ENCODE data around the gene SLC25A29. TPM values are rescaled to one million over a fixed set of nuclear protein-coding genes. Genes with fewer than 3 reads are reported as not detected.

The SLC25A29 gene
- total and polyA plus RNA-seq, 2 of the 4 experiments (the other 2 are of a cell fraction): 6.5 to 37.7 TPM

- H2AK9ac ChIP-seq (replicated peaks; ENCODE audit: low read depth, low read length, poor library complexity): no peak overlapping the region
- no peak overlapping the region for H3K4me3 ChIP-seq (ENCODE audit: insufficient read depth, low read depth, low read length)
- DNase-seq (no peak), ATAC-seq (ENCODE audit: low read depth) (no peak)
- H3K56ac ChIP-seq (ENCODE audit: extremely low read depth, insufficient read depth, low read length): no peak overlapping the region
- no peak overlapping the region for H3K4ac ChIP-seq (ENCODE audit: low read depth, low read length)
- no peak overlapping the region for H3K27ac ChIP-seq (ENCODE audit: insufficient read depth, low read length)
- H3K14ac ChIP-seq (replicated peaks; ENCODE audit: low read depth, low read length): 0 out of 2 replicates have a peak overlapping the region, but pooled peaks have one; percentile 24
- no peak overlapping the region for H4K8ac ChIP-seq (ENCODE audit: low read depth in 2 of 2, low read length in 2 of 2)
- no peak overlapping the region for H2BK120ac ChIP-seq (ENCODE audit: low read depth, low read length)
- CTCF ChIA-PET: interaction anchor here (0.6 to 1.4 kb wide), 3 partner anchors 8 to 38 kb away, joined by 3 to 5 read pairs (median 4); no protein-coding TSS in a partner anchor
- H3K79me1 ChIP-seq (ENCODE audit: low read depth in 1 of 2, low read length in 2 of 2): peaks cover 42 to 79% of the 10 kb centered on the region in 2 experiments
- TF ChIP-seq RFX5 (IDR thresholded peaks at IDR 0.05; ENCODE audit: low read depth, low read length) (no peak), CEBPB (IDR thresholded peaks at IDR 0.05; ENCODE audit: low read depth, low read length) (no peak), NFE2L2 (IDR thresholded peaks at IDR 0.05; ENCODE audit: low read depth, low read length) (no peak), ELK1 (IDR thresholded peaks at IDR 0.05; ENCODE audit: borderline replicate concordance, low read depth, low read length) (no peak), MAZ (IDR thresholded peaks at IDR 0.05; ENCODE audit: borderline replicate concordance, low read depth, low read length) (no peak), FOS (IDR thresholded peaks at IDR 0.05; ENCODE audit: low read depth, low read length) (no peak), POLR2A (IDR thresholded peaks at IDR 0.05; ENCODE audit: low read depth, low read length) (no peak), CHD1 (IDR thresholded peaks at IDR 0.05; ENCODE audit: low read depth, low read length) (no peak), MXI1 (IDR thresholded peaks at IDR 0.05; ENCODE audit: borderline replicate concordance, low read depth, low read length) (no peak), RCOR1 (IDR thresholded peaks at IDR 0.05; ENCODE audit: insufficient replicate concordance, low read length) (no peak), USF2 (IDR thresholded peaks at IDR 0.05; ENCODE audit: low read depth, low read length) (no peak), CTCF (conservative IDR thresholded peaks at IDR 0.05; ENCODE audit: low read depth, low read length) (no peak), BHLHE40 (IDR thresholded peaks at IDR 0.05; ENCODE audit: low read depth, low read length) (no peak), RAD21 (IDR thresholded peaks at IDR 0.05; ENCODE audit: low read length) (no peak)
- in situ Hi-C loops (cut with MboI; ENCODE audit: low sequenced_read_pairs) (no loop called here), dilution Hi-C loops (cut with HindIII; ENCODE audit: low sequenced_read_pairs, unreplicated experiment) (no loop called here), intact Hi-C loops (cut with micrococcal nuclease) (no loop called here)
- peaks cover 11% of the 10 kb centered on the region for H3K4me1 ChIP-seq (ENCODE audit: control insufficient read depth, insufficient read depth, low read length)
- WGBS, 2 experiments (ENCODE audit: extremely low coverage in 2 of 2, insufficient read length in 1 of 2): no CpG with 5 or more reads among the region's 2 CpGs
- H3K23ac ChIP-seq (ENCODE audit: low read depth, low read length): peak overlapping the region; percentile 21; the same call in 1 of the 2 replicates
- H3K9me3 ChIP-seq (ENCODE audit: control insufficient read depth, insufficient read depth, low read length): no peaks in the 10 kb centered on the region
- H2BK15ac ChIP-seq (ENCODE audit: low read depth, low read length): no peak overlapping the region
- H2BK5ac ChIP-seq (ENCODE audit: low read depth, low read length, poor library complexity, severe bottlenecking): peak overlapping the region; percentile 21
- POLR2A ChIA-PET (ENCODE audit: unreplicated experiment): no interaction called here
- H2BK20ac ChIP-seq (ENCODE audit: low read depth, low read length): no peak overlapping the region
- peaks cover 26% of the 10 kb centered on the region for H3K36me3 ChIP-seq (ENCODE audit: control insufficient read depth, insufficient read depth, low read length)
- H3K9me1 ChIP-seq (ENCODE audit: insufficient read depth, low read length): peaks cover 31% of the 10 kb centered on the region
- H3K4me2 ChIP-seq (ENCODE audit: low read depth, low read length): no peak overlapping the region
- H4K20me1 ChIP-seq (ENCODE audit: insufficient read depth, low read length): peaks cover 50% of the 10 kb centered on the region
- H2AFZ ChIP-seq (replicated peaks; ENCODE audit: low read length, poor library complexity): no peak overlapping the region
- no TSS peak for BruUV-seq (replicated peaks)
- H3K27me3 ChIP-seq (ENCODE audit: control insufficient read depth, insufficient read depth, low read length): no peaks in the 10 kb centered on the region
- no peak overlapping the region for H4K5ac ChIP-seq (ENCODE audit: low read depth, low read length)
- H3K9ac ChIP-seq (ENCODE audit: low read depth, low read length): no peak overlapping the region
- H3K18ac ChIP-seq (ENCODE audit: low read depth, low read length): no peak overlapping the region
- H4K91ac ChIP-seq (ENCODE audit: insufficient read depth, low read depth, low read length): no peak overlapping the region
- H2AK5ac ChIP-seq (ENCODE audit: low read depth, low read length): no peak overlapping the region
These were observed 27.1 kb downstream of the SLC25A29 start for GRCh38 chr14:100279133-100279532.

Data from IMR-90 (cell line).